HG03354 (cell line): ENCODE measurements around the gene IL1RN.

Experiments used
- ATAC-seq: cut with Tn5 transposase; IDR thresholded peaks from one replicate; pipeline ENCODE4 v1.9.1; 2021; ENCODE audit warnings: mild to moderate bottlenecking; ENCODE audit not compliant: unreplicated experiment, poor library complexity, severe bottlenecking

IL1RN gene

GRCh38 chr2:113148606-113149552, 21.5 kb downstream of the IL1RN start:
- ATAC-seq, result no peak

- no peak for ATAC-seq
Observed at GRCh38 chr2:113149553-113150257, 22.3 kb downstream of the IL1RN start.

GRCh38 chr2:113150258-113150601, 22.8 kb downstream of the IL1RN start:
- ATAC-seq, result no peak

- ATAC-seq, result no peak
Observed at GRCh38 chr2:113155331-113155730, 27.9 kb downstream of the IL1RN start.

- peak; percentile 4 for ATAC-seq
Observed at GRCh38 chr2:113156278-113157117, 29.1 kb downstream of the IL1RN start.

- peak; percentile 56 for ATAC-seq
Observed at GRCh38 chr2:113157118-113157896, 29.9 kb downstream of the IL1RN start.

- no peak for ATAC-seq
Observed at GRCh38 chr2:113157897-113158753, 30.7 kb downstream of the IL1RN start.

GRCh38 chr2:113158884-113159553, 31.6 kb downstream of the IL1RN start:
- ATAC-seq, result no peak

- no peak for ATAC-seq
Observed at GRCh38 chr2:113160248-113160647, 32.9 kb downstream of the IL1RN start.

GRCh38 chr2:113160962-113161361, 33.6 kb downstream of the IL1RN start:
- ATAC-seq, result no peak

GRCh38 chr2:113162173-113162572, 34.8 kb downstream of the IL1RN start:
- no peak for ATAC-seq

GRCh38 chr2:113162869-113163268, 35.5 kb downstream of the IL1RN start:
- no peak for ATAC-seq

- no peak for ATAC-seq
Observed at GRCh38 chr2:113164215-113164929, 37.0 kb downstream of the IL1RN start.

- ATAC-seq, result no peak
Observed at GRCh38 chr2:113164930-113165585, 37.7 kb downstream of the IL1RN start.

GRCh38 chr2:113166187-113166645, 38.8 kb downstream of the IL1RN start:
- ATAC-seq, result no peak

GRCh38 chr2:113167115-113167932, 39.9 kb downstream of the IL1RN start:
- no peak for ATAC-seq
